Stimulated activated naive CD8-positive, alpha-beta T cell treated with anti-CD3 and anti-CD28 coated beads, Interleukin-15, amount 100 ng/mL, for 72 hours (primary cell): Measurements from ENCODE around the gene PROC.

Source experiments
- ATAC-seq: fragments of 150-1000 bp; cut with Tn5 transposase; 2 replicates; pipeline ENCODE4 v1.10.0; 2021; ENCODE audit warnings: mild to moderate bottlenecking, moderate library complexity
- DNase-seq, 2 donors: peaks; one replicate each; pipeline ENCODE4 v3.0.0; 2021 to 2022
- H3K27ac Mint-ChIP-seq, 2 donors: one replicate each; pipeline ENCODE4 v1.8.0; 2022; ENCODE audit warnings: mild to moderate bottlenecking in 2 of 2, mixed read lengths in 2 of 2, moderate library complexity in 2 of 2
- H3K27me3 Mint-ChIP-seq: one replicate; pipeline ENCODE4 v1.8.0; 2022; ENCODE audit warnings: mixed read lengths
- H3K4me1 Mint-ChIP-seq: one replicate; pipeline ENCODE4 v1.8.0; 2022; ENCODE audit warnings: mild to moderate bottlenecking, mixed read lengths
- H3K4me3 Mint-ChIP-seq, 2 donors: one replicate each; pipeline ENCODE4 v1.8.0; 2022; ENCODE audit warnings: mild to moderate bottlenecking in 2 of 2, mixed read lengths in 2 of 2, moderate library complexity in 1 of 2
- H3K9me3 Mint-ChIP-seq, 2 donors: one replicate each; pipeline ENCODE4 v1.8.0; 2022; ENCODE audit warnings: mixed read lengths in 2 of 2

The PROC gene

GRCh38 chr2:127475788-127476187, 57.6 kb downstream of the PROC start:
- Mint-ChIP-seq H3K4me3 (no peak overlapping the region), H3K9me3 (peaks cover 7 to 15% of the 10 kb centered on the region in 2 donors), H3K27ac (no peak overlapping the region), H3K4me1 (no peaks in the 10 kb centered on the region), H3K27me3 (no peaks in the 10 kb centered on the region)
- ATAC-seq (no peak), DNase-seq (no peak)
